GM12891 (cell line): ENCODE measurements around the gene NLGN1.

Source experiments
- DNase-seq: peaks from one replicate; pipeline ENCODE4 v3.0.0; 2011; ENCODE audit warnings: low spot score; ENCODE audit not compliant: insufficient read length
- FAIRE-seq: peaks from 2 replicates; lab custom pipeline; 2011; peaks lifted over from hg19 to GRCh38; lab: Jason Lieb, UNC
- PAX5 ChIP-seq: IDR thresholded peaks from 2 replicates; pipeline ENCODE4 v1.6.1; 2011; ENCODE audit warnings: low read length, moderate library complexity, mild to moderate bottlenecking; ENCODE audit not compliant: insufficient read depth, severe bottlenecking
- POLR2A ChIP-seq: IDR thresholded peaks from 2 replicates; pipeline ENCODE4 v1.6.1; 2011; ENCODE audit warnings: low read depth, low read length, control low read depth
- POLR2AphosphoS5 ChIP-seq: IDR thresholded peaks from 2 replicates; pipeline ENCODE4 v1.6.1; 2011; ENCODE audit warnings: low read depth, low read length, control low read depth
- POU2F2 ChIP-seq: IDR thresholded peaks from 2 replicates; pipeline ENCODE4 v1.6.1; 2011; ENCODE audit warnings: low read depth, mild to moderate bottlenecking, control low read depth, low read length, moderate library complexity
- SPI1 ChIP-seq: IDR thresholded peaks from 2 replicates; pipeline ENCODE4 v1.6.1; 2011; ENCODE audit warnings: low read depth, low read length, control low read depth
- TAF1 ChIP-seq: IDR thresholded peaks from 2 replicates; pipeline ENCODE4 v1.6.1; 2011; ENCODE audit warnings: low read depth, low read length, control low read depth

Gene NLGN1

GRCh38 chr3:173548261-173548660, 150.7 kb downstream of the NLGN1 start:
- TF ChIP-seq POLR2AphosphoS5 = no peak
- no peak for TF ChIP-seq POU2F2
- DNase-seq (no peak), FAIRE-seq (no peak)

- TF ChIP-seq POLR2AphosphoS5 (no peak), SPI1 (no peak), POLR2A (no peak), PAX5 (no peak), TAF1 (no peak), POU2F2 (no peak)
- DNase-seq = no peak
- FAIRE-seq = no peak
Observed at GRCh38 chr3:173552526-173552925, 155.0 kb downstream of the NLGN1 start.

GRCh38 chr3:173553635-173554280, 156.2 kb downstream of the NLGN1 start:
- no peak for DNase-seq
- FAIRE-seq = no peak
- TF ChIP-seq SPI1 (no peak), POU2F2 (no peak), TAF1 (no peak), POLR2A (no peak), POLR2AphosphoS5 (no peak), PAX5 (no peak)

GRCh38 chr3:173556546-173556945, 159.0 kb downstream of the NLGN1 start:
- TF ChIP-seq POLR2AphosphoS5 (no peak), POU2F2 (no peak), PAX5 (no peak), SPI1 (no peak), POLR2A (no peak), TAF1 (no peak)
- FAIRE-seq (no peak), DNase-seq (no peak)

- no peak for TF ChIP-seq POU2F2
- no peak for TF ChIP-seq POLR2A
- TF ChIP-seq SPI1 = no peak
- TF ChIP-seq TAF1 = no peak
- TF ChIP-seq POLR2AphosphoS5 = no peak
- no peak for DNase-seq
- no peak for FAIRE-seq
Observed at GRCh38 chr3:173567997-173568396, 170.5 kb downstream of the NLGN1 start.

GRCh38 chr3:173568623-173569022, 171.1 kb downstream of the NLGN1 start:
- TF ChIP-seq POU2F2 = no peak
- DNase-seq = no peak
- no peak for FAIRE-seq

- DNase-seq = no peak
- TF ChIP-seq POU2F2 (no peak), POLR2A (no peak), SPI1 (no peak), PAX5 (no peak), POLR2AphosphoS5 (no peak), TAF1 (no peak)
- FAIRE-seq = no peak
Observed at GRCh38 chr3:173583496-173583895, 186.0 kb downstream of the NLGN1 start.

GRCh38 chr3:173584093-173584837, 186.7 kb downstream of the NLGN1 start:
- DNase-seq (no peak), FAIRE-seq (no peak)
- TF ChIP-seq POLR2AphosphoS5 = no peak
- TF ChIP-seq PAX5 = no peak
- no peak for TF ChIP-seq POLR2A
- TF ChIP-seq POU2F2 = no peak
- TF ChIP-seq SPI1 = no peak
- TF ChIP-seq TAF1 = no peak

- TF ChIP-seq POLR2AphosphoS5 = no peak
- TF ChIP-seq POU2F2 = no peak
- TF ChIP-seq SPI1 = no peak
- TF ChIP-seq PAX5 = no peak
- no peak for TF ChIP-seq TAF1
- TF ChIP-seq POLR2A = no peak
- FAIRE-seq (no peak), DNase-seq (no peak)
Observed at GRCh38 chr3:173584838-173585831, 187.6 kb downstream of the NLGN1 start.
